Activated CD8-positive, alpha-beta memory T cell treated with anti-CD3 and anti-CD28 coated beads for 4 hours (primary cell): Measurements from ENCODE around the gene GPR37L1.
"Not testable (repeated sequence)": the region's sequence is repeated elsewhere in the genome, so short reads cannot be mapped to it uniquely, and the experiment has no call there.

ENCODE experiments used
- DNase-seq, 2 donors: peaks; one replicate each; pipeline ENCODE4 v3.0.0-alpha.2; 2020; ENCODE audit warnings: low read depth in 2 of 2

Gene GPR37L1

DNA sequence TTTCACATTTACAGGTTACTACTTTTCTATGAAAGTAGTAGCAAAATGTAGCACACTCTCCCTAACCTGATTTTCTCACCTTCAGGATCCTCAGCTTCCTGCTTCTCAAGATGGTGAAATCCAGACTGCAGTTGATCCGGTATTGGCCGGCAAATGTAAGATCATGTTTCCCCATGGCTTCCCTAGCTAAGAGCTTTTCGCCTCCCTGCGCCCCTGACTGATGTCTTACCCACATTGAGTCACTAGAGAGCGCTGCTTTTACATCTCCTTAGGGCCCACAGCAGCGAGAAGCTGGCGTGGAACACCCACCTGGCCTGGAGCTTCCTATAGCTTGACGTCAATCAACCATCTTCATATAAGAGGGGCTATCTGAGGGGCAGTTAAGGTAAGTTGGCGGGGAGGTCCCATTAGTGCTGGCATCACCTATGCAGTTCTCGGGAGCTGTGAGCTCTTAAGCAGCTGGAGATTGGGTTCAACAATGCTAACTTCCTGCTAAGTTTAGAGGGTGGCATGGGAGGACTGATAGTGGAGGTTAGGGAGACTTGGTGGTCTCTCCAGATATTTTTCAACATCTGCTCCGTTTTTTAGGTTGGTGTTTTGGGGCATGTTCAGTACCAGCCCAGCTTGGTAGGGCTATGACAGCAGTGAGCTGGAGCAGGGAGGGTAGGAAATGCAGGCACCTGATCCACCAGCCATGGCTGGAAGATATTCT lies 32.2 kb downstream of the GPR37L1 start:
- no peak for DNase-seq

GRCh38 chr1:202155478-202156021 lies 32.8 kb downstream of the GPR37L1 start:
- DNase-seq = no peak

GRCh38 chr1:202156590-202156989 lies 33.9 kb downstream of the GPR37L1 start:
- DNase-seq = no peak

GRCh38 chr1:202157945-202158344 lies 35.2 kb downstream of the GPR37L1 start:
- DNase-seq = no peak

GRCh38 chr1:202158810-202159533 lies 36.3 kb downstream of the GPR37L1 start:
- DNase-seq = no peak

DNA sequence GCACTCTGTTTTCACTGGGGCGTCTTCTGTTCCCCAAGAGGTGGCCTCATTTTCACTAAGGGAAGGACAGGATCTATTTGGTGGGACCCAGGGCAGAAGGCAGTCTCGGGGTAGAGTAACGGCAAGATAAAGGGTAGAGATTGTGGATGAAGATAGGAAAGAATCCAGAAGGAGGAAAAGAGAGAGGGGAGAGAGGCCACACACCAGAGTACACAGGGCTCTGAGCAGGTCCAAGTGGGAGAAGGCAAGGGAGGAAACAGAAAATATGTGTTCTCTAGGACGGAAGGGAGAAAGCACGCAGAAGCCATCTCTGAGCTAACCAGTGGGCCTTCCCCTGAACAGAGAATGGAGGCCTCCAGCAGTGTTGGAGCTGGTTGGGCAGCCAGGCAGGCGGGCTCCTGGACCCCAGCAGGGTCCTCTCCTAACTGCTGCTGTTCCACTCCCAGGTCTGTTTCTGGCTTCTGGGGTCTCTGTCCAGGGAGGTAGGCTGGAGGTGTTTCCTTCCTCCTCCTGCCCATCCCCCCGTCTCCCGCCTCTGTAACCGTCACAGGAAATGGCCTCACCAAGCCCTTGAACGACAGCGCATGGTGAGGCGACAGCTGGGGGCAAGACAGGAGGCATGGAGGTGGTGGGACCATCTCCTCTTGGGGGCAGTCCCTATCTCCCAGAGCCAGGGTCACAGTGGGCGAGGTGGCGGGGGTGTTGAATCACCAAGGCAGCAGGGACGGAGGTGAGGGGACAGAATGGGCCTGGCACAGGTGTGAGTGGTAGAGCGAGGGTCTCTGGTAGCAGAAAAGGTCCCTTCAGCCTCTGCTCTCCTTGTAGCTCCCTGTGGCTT lies 37.0 kb downstream of the GPR37L1 start:
- DNase-seq = no peak

GRCh38 chr1:202160377-202160940 lies 37.7 kb downstream of the GPR37L1 start, which contains the start of gene PTPN7:
TSS of gene PTPN7 (minus strand) at chr1:202160602. CDS start at chr1:202159402, 1,200 bp downstream.
- DNase-seq = peak; percentile 72 to 84

DNA sequence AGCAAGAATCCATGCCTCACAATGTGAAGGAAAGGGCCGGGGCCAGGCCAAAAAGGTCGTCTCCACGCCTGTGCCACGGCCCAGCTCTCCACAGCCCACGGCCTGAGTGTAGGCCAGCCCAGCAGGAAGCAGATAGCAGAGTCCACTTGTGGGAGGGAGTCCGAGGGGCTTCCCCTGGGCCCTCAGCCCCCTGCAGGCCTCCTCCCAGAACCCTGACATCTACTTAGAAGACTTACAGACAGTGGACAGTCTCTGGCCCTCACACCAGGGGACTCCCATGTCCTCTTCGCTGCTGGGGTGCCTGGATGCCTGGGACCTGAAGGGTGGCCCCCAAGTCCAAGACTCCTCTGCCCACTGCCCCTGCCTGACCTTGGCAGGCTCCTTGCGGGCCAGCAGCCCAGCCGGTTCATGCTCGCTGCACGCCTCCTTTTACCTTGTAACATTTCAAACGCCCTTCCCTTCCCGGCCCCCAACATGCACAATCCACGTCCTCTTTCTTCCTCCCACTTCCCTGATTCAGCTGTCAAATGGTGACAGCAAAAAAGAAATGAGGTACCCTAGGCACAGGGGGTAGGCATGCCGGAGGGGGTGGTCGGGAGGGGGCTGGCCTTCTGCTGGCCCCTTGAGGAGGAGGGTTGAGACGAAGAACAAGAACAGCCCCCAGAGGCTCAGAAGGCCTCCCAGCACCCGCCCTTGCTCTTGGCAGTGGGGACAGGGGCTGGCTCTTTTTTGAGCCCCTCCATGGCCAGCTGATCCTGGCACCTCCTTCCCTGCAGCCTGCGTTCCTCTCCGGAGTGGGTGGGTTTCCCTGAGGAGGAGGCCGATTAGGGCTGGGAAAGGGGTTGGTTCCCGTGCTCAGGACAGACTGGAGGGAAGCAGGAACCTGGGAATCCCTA lies 38.7 kb downstream of the GPR37L1 start:
- DNase-seq = no peak

- DNase-seq = peak; percentile 42 to 60
Observed at GRCh38 chr1:202162047-202162417, 39.3 kb downstream of the GPR37L1 start.

DNA sequence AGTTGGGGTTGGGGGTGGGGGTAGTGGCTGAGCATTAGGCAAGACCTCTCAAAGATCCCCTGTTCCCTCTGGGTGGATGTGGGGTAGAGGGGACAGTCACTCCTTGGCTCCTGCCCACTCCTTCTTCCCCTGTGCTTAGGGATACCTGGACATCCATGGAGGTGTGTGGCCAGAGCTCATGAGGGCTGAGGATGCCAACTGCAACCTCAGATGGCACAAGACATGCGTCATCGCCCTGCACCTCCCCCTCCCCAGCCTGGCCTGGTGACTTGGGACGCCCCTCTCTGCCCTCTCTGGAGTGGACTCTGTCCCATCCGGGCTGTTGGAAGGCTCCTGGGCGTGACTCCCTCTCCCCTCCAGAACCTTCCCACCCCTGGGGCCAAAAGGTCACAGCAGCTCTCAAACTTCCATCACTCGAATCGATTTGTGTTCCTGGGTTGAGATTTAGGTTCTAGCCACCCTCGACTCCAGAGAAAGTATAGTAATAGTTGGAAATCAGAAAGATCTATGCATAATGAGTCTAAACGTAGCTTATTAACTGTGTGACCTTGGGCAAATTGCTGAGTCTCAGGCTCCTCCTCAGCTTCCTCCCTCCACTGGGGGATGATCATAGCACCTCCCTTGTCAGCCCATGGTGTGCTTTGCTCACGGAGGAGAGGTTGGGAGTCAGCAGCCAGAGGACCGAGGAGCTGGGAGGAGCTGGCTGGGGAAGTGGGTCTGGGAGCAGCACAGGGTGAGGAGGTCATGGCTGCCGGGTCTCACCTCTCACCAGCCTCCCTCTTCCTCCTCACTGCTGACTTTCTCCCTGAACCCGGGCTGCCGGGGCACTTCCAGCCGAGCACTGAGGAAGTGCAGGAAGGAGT lies 39.9 kb downstream of the GPR37L1 start:
- DNase-seq = no peak

DNA sequence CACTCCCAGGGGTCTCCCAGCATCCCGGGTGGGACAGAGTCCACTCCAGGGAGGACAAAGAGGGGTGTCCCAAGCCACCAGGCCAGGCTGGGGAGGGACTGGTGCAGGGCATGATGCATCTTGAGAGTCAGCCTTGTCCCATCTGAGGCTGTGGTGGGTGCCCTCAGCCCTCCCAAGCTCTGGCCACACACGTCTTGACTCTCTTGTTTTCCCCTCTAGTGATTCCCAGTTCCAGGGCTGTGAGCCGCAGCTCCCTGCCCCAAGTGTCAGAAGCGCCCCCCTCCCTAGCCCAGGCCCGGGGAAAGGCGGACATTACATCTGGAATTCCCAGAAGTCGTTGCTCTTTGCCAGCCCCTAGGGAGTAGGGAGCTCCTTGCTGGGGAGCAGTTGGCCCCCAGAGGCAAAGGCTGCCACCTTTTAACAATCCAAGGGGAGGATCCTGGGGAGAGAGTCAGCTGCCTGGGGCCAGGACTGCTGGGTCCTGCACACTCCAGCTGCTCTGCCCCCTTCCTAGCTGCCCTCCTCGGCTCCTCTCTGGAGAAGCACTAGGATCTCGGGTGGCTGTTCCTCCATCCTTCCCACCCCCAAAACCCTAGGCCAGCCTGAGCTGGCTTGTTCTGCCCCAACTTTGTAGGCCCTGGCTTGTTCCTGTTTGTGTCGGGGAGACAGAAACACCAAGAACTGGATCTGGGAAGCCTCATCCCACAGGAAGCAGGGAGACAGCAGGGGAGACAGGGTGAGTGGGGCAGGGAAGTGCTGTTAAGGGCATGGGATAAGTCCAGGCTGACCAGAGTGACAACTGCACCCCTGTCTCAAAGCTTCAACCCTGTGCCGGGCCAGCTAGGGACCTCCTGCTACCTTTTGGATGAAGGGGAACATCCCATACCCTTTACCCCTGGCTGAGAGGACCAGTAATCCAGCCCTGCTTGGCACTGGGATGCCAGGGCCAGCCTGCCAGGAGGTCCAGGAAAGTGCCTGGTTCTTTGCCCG lies 40.9 kb downstream of the GPR37L1 start:
- DNase-seq = no peak

DNA sequence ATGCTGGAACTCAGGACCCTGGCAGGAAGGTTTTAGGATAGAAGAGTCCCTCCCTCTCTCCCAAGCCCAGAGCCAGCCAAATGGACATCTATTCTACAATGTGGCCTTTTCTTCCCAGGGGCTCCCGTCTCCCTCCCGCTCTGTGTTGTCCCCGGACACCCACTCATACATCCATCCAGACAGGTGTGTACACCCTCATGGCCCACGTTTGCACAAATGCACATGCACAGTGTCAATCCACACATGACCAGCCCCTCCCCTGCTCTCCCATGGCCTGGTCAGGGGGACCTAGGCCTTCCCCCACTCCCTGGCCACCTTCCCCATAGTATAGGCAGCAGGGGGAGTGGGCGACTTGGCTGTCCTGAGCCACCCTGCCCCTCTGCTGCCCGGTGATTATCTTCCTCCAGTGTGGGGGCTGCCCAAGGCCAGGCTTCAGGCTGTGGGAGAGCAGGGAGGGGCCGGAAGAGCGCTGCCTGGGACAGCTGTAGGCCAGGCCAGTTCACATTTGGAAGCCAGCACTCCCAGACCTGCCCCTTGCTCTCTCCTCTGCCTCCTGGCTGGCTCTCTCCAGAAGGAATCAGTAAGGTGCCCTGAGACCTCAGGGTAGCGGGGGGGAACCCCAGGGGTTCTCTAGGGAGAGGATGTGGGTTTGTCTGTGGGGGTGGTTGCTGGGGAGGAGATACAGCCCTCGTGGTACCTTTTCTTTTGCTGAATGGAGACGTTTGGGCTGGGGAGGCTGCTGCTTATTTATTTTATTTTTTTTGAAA lies 41.7 kb downstream of the GPR37L1 start:
- peak; percentile 45 to 67 for DNase-seq

DNA sequence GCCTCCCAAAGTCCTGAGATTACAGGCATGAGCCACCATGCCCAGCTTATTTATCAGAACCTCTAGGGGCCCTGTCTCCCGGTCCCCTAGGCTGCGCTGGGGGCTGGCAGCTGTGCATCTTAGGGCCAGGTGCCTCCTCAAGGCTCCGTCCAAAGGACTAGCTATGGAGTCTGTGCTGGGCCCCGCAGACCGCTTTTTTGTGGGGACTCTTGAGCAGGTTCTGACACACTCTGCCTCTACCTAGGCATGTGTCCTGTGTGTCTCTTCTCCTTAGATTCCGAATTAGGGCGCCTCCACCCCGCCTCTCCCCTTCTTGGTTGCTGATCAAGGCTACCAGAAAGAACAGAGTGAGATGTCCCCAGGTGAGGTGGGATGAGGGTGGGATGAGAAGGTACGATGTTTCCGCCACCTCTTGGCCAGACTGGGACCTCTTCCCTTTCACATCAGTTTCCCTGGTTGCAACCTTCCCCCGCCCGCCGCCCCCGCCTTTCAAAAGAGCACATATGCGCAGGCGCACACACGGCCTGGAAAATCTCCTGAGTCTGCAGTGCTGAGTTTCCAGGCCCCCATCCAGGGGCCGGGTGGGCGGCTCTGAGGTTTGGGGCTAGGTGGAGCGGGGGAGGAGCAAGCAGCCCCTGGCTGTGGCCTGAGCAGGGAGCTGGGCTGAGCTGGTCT lies 42.7 kb downstream of the GPR37L1 start:
- no peak for DNase-seq

- DNase-seq = no peak
Observed at GRCh38 chr1:202165942-202166843, 43.5 kb downstream of the GPR37L1 start.

- not testable (repeated sequence) for DNase-seq
Observed at GRCh38 chr1:202167054-202167453, 44.3 kb downstream of the GPR37L1 start.
